HG03103 (cell line): Measurements from ENCODE around the gene GPSM1.

ENCODE experiments used
- ATAC-seq: cut with Tn5 transposase; IDR thresholded peaks from one replicate; pipeline ENCODE4 v1.9.1; 2021; ENCODE audit warnings: low read depth; ENCODE audit not compliant: unreplicated experiment

Gene GPSM1

DNA sequence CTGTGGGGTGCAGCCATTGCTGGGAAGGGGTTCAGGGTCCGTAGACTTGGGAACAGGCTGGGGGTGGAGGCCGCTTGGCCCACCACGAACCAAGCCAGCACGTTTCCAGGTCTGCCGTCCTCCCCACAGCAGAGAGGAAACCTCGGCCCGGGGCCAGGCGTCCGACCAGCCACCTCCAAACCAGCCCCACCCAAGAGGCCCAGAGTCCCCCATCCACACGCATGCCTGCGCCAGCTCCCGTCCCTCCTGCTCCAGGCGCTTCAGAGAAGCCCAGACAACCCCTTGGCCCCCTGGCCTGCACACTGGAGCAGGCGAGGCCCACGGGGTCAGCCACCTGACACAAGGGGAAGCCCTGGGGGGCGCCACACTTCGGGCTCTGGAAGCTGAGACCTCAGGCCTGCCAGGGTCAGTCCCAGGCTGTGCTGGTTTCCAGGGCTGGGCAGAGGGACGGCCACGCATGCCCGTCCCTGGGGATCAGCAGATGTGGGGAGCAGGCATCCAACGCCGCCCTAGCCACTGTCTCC lies 29.9 kb downstream of the GPSM1 start:
- ATAC-seq, result no peak

DNA sequence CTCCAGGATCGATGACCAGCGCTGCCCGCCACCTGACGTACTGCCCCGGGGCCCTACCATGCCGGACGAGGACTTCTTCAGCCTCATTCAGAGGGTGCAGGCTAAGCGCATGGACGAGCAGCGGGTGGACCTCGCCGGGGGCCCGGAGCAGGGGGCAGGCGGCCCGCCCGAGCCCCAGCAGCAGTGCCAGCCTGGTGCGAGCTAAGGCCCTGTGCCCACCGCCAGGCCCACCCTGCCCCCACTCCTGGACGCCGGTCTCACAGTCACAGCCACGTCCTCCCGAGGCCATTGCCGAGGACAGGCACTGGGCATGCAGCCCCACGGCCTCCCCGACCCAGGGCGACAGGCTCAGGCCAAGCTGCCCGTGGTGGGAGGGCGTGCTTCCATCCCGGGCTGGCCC lies 30.7 kb downstream of the GPSM1 start:
- no peak for ATAC-seq

- no peak for ATAC-seq
Observed at GRCh38 chr9:136358888-136359287, 31.5 kb downstream of the GPSM1 start.

DNA sequence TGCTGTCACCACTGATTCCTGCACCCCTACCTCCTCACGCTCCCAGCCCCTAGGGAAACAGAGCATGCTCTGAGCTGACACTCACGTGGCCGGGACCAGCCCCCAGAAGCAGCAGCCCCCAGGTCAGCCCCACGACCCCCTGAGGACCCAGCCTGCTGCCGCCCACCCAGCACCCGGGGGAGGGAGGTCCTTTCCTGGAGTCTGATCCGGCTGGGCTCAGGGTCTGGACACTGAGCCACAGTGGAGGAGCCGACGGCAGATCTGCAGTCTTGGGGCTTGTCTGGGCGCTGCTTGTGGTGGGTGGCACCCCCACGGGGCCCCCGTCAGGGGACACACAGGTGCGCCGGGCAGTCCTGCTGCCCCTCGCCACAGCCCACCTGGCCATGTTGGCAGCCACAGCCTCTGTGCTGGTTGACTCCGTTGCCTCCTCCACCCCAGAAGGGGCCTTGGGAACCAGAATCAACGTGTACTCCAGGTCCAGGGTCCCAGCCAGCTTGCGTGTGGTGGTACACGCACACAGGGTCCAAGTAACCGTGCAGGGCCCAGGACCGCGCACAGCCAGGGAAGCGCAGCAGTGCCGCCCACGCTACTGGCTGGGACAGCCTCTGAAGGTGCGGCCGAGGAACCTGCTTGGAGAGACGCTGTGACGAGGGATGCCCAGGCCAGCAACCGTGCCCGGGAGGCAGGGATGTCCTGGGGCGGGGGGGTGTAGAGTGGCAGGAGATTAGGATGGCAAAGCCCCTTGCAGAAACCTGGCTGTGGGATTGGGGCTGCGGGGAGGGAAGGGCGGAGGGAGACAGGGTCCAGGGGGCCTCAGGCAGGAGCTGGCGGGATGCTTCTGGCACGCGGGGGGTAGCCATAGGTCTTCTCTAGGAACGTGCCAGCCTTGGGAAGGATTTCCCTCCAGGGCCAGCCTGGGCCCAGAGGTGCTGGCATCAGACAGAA lies 32.7 kb downstream of the GPSM1 start:
- no peak for ATAC-seq

DNA sequence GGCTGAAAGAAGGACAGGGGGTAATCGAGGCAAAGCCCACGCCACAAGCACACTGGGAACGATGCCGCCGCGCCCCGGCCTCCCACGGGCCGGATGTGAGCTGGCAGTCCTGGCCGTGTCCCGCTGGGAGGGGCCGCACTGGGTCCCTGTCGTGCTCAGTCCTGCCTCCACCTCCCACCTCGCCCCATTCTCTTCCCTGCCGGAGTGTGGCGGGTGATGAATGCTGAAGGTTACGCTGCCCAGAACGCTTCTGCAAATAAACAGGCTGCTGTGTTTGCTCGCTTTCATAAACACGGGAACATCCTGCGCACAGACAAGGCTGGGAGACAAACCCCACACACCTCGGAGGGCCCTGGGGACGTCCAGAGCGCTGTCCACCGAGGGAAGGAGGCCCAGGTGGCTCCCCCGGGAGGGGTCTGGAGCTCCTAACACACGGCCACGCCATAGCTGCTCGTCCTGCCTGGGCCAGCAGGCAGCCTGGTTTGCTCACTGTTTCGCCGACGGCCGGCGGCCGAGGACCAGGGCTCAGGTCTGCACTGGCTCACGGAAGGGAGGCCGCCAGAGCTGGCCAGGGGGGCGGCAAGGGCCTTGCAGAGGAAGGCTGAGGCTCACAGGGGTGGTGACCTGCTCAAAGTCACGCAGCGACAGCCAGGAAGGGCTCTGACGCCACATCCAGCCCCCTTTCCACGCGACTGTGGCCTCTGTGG lies 33.9 kb downstream of the GPSM1 start:
- no peak for ATAC-seq

DNA sequence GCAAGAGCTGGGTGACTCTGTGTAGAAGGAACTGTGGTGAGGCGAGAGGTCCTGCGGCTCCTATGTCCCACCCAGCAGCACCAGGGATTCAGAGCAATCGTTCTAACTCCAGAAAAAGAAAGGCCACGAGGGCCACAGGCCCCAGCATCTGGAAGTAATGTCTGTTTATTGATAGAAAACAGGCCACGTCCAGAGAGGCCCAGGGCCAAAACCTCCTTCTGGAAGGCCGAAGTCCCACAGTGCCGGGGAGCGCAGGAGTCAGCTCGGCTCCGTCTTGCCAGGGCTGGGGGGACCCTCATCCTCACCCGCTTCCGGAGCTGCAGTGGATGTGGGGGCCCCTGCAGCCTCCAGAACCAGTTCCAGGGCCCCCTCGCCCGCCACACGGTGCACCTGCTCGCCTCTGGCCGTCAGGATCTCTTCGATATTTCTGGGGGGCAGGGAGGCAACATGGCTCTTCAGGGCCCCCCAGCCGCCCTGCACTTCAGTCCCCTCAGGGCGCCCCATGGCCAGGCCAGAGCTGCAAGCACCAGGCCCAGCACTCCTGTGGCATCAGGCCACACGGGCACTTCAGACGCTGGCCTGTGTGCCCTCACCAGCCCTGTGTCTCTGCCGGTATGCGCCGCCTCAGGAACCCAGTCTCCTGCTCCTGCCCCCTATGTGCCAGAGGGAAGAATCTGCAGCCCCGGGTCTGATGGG lies 34.6 kb downstream of the GPSM1 start:
- ATAC-seq, result no peak

- no peak for ATAC-seq
Observed at GRCh38 chr9:136362450-136362784, 35.1 kb downstream of the GPSM1 start.

DNA sequence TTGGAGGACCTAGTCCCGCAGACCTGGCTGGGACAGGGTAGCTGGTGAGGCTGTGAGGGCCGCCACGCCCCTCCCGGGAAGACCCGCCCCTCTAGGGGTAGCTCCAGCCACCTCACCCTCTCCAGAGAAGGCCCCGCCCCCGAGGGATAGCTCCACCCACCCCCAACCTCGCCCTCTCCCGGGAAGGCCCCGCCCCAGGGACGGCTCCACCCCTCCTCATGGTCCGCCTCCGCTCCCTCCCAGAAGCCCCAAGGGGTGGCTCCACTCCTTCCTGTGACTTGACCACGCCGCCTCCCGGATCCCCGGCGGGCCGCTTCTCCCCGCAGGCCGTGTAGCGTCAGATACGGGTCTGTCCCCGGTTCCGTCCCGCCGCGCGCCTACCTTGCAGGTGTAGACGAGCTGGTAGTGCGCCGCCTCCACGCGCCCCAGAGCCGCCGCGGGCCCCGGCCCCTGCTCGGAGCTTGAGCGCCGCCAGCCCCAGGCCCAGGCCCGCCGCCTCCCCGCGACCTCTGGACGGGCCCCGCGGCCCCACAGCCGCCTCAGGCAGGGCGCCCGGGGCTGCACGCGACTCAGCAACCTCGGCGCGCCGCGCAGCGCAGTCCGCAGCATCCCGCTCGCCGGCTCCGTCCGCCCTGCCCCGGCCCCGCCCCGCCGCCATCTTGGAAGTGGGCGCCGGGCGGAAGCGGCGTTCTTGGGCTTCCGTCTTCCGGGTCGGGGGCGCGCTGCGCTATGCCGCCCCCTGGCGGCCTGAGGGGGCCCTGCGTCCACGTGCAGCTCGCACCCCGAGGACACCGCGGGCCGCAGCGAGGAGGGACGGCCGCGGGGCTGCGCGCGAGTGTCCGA lies 36.0 kb downstream of the GPSM1 start, which contains the start of gene DNLZ:
Gene DNLZ, minus strand, starts transcription at position 639 of the 843 bp plus-strand sequence. Its CDS starts 30 bp downstream, at position 609.
- ATAC-seq, result peak; percentile 70

DNA sequence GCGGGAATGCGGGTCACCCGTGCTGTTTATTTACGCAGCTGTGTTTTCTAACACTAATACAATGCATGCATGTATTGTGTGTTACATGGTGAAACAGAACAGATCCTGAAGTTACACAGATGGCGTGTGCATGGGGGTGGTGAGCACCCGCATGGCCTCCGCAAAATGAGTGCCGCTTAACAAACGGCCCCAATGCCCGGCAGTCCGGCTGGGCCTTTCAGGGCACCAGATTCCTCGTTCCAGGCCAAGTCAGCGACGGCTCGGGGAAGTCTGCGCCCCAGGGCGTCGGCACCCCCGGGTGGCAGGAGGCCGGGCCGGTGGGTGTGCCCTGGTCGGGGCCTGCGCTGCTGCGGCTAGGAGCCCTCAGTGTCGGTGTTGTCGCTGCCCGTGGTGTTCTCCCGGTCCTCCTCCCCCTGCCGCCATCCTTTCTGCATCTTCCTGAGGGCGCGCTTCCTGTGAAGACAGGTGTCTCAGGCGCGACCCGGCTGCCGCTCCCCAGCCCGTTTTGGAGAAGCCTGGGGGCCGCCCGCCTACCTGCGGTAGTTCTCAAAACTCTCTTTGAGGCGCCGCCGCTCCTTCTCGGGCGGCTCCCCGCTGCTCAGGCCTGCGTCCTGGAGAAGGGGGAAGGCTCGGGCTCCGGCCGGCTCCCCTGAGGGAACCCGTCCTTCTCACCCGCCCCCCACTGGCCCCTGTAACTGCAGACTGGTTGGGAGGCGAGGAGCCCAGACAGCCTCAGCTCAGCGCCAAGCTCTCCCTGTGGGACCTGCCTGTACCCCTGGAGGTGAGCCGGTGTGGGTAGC lies 36.8 kb downstream of the GPSM1 start:
- no peak for ATAC-seq

GRCh38 chr9:136364942-136365774 lies 37.8 kb downstream of the GPSM1 start:
- no peak for ATAC-seq

GRCh38 chr9:136365775-136366222 lies 38.5 kb downstream of the GPSM1 start:
- ATAC-seq, result no peak

- no peak for ATAC-seq
Observed at GRCh38 chr9:136366826-136367225, 39.5 kb downstream of the GPSM1 start.

GRCh38 chr9:136367296-136368145 lies 40.2 kb downstream of the GPSM1 start:
- ATAC-seq, result no peak

- no peak for ATAC-seq
Observed at GRCh38 chr9:136368190-136368589, 40.9 kb downstream of the GPSM1 start.

DNA sequence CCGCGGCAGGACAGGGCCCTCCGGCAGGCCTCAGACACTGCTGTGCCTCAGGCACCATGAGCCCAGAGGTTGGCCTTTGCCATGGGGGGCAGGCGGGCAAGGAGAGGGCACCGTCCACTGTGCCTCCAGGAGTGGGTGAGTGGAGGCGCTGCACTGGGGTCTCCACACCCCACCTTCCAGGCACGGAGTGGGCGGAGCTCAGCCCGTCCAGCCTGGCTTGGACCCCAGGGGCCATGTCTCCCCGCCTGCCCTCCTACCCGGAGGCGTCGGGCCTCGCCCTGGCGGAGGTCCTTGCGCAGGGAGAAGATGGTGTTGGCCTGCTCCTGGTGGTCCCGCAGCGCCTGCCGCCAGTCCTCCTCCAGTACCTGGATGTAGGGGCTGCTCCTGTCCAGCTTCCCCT lies 42.7 kb downstream of the GPSM1 start:
- no peak for ATAC-seq

- no peak for ATAC-seq
Observed at GRCh38 chr9:136370687-136371532, 43.6 kb downstream of the GPSM1 start.

DNA sequence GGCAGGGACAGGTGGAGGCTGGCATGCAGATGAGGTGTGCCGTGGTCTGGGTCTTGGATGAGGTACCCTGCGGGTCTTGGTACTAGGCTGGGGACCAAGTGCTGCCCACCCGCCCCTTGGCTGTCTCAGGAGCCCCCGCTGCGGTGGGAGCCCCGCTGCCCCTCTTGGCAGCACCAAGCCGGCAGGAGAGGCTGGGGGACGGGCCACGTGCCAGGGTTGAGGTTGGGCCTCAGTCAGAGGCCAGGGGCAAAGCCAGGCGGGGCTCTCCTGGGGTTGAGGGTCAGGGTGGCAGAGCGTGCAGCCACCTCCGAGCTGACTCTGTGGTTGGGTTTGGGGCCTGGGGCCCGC lies 44.2 kb downstream of the GPSM1 start:
- ATAC-seq, result no peak
